GM21528 (cell line): ENCODE results near the gene TCF7L1.
"Not testable (repeated sequence)": the region's sequence is repeated elsewhere in the genome, so short reads cannot be mapped to it uniquely, and the experiment has no call there.

Experiments used
- ATAC-seq: cut with Tn5 transposase; IDR thresholded peaks from one replicate; pipeline ENCODE4 v1.9.1; 2021; ENCODE audit warnings: mild to moderate bottlenecking, moderate library complexity; ENCODE audit not compliant: unreplicated experiment, low FRiP score

The TCF7L1 gene

DNA sequence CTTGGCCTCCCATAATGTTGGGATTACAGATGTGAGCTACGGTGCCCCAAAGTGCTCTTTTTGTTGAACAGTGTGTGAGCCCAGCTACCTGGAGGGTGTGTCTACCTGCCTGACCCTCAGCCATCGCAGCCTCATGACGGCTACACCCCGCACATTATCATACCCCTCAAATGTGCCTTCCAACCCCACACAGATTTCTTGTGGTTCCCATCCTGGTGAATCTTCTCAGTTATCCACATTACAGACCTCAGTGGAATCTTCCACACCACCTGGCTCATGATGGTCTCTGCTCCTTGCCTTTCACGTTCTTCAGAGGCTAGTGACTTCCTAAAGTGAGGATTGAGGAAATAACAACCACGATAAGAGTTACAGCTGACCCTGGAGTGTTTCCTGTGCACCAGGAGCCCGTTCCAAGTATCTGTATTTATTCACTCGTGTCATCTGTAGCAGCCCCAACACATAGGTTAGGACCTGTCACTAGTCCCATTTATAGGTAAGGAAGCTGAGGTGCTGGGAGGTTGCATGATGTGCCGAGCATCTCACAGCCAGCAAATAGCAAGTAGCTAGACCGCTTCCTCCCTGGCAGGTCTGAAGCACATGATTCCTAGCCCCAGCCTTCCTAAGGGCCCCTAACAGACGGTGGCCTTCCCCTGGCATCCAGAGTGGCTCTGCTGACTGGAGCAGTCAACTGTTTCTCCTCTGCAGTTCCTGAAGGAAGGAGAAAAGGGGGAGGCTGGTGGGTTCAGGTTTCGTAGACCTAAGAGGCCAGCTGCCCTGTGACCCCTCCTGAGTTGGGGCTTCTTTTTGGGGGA lies 47.3 kb downstream of the TCF7L1 start:
- no peak for ATAC-seq

DNA sequence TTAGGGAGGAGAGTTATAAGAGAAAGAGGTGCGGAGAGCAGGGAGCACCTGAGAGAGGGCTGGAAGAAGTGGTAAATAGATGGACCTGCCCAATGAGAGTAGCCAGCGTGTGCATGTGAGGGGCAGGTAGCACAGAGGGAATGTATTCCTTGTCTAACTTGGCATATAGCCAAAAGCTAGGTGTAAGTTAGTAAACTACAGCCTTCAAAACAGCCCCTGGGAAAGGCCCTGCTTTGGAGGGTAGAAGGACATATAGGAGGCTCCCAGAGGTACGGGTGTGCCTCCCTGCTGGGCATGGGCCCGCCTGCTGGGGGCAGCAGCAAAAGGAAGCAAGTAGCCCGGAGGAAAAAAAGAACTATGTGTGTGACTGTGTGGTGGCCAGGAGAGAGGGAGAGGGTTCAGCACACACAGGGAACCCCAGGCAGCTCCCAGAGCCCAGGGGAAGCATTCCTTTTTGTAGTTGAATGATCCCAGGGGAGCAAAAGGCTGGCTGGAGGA lies 48.0 kb downstream of the TCF7L1 start:
- no peak for ATAC-seq

DNA sequence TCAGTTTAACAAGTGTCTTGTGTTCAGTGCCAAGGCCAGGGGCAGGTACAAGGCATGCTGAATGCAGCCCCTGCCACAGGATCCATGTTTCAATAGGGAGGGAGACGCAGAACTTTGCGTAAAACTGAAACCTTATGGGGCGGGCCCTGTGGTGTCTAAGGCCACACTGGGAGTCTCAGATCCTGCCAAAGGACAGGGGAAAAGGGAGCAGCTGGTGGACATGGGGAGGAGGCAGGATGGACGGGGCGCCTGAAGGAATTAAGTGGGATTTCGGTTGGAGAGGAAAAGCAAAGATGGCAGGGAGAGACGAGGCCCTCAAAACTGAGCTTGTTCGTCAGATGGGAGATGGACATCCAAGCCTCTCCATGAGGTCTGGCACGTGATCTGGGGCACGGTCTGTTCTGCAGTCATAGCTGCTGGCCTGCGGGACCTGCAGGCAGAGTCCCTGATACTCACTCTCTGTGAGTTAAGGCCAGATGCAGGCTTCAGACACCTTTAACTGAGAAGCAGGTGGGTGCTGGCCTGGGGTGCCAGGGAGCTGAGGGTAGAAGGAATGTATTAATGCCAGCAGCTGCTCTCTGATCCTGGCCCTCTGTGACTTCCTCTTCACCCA lies 48.8 kb downstream of the TCF7L1 start:
- no peak for ATAC-seq

DNA sequence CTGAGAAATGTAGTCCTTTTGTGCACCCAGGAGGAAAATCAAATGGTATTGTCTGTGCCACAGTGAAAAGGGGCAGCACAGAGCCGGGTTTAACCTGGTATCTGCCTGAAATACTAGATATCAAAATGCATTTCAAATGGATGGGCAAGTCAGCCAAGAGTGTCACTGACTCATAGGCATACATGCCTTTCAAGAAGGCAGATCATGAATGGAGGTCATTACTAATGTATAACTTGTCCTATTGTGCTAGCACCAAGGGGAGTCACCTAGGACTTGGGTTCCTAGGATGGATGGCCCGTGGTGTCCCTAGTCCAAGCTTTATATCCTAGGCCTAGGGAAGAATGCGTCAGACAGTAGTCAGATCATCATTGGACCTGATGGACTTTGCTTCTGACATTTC lies 49.9 kb downstream of the TCF7L1 start:
- no peak for ATAC-seq

DNA sequence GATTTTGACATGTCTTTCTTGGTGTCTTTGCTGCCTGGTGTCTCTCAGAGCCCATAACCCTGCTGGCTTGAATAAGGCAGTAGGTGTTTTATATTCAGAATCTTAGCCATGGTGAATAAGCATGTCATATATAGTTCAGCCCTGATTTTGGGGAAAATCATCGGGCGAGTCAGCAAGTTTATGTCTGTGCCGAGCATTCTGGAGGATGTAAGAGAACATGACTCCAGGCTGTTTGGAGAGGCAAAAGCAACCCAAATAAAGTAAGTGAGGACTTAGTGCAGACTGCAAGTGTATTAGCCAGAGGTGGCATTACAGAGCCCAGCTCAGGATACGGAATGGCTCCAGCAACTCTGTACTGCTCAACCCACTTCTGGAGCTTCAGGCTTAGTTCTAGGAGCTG lies 50.3 kb downstream of the TCF7L1 start:
- ATAC-seq, result no peak

DNA sequence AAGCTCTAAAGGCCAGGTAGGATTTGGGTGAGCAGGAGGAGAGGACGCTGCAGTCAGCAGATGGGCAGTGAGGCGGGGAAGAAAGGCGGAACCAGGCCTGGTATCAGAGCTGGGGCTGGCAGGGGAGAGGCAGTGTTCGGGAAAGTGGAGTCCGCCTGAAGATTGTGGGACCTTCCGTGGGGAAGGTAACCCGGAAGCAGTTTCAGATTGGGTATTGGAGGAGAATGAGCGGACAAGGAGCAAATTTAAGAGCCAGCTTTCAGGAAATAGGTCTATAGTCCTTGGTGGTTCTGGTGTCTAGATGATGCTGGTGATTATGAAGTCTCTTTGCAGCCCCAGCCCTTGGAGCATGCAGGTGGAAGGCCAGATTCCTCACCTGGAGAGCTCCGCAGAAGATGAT lies 51.0 kb downstream of the TCF7L1 start:
- no peak for ATAC-seq

DNA sequence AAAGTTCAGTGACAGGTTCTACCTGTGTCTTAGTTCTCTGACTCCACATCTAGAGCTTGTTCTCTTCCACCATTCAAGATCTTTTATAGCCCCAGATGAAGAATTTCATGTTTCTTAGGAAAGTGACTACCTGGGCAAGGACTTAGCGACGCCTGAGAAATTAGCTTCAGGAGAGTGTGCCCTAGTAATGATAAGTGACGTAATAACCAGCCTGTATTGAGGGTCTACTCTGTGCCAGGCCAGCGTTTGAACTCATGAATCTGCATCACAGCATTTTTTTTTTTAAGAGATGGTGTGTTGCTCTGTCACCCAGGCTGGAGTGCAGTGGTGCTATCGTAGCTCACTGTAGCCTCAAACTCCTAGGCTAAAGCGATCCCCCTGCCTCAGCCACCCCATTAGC lies 51.8 kb downstream of the TCF7L1 start:
- no peak for ATAC-seq

DNA sequence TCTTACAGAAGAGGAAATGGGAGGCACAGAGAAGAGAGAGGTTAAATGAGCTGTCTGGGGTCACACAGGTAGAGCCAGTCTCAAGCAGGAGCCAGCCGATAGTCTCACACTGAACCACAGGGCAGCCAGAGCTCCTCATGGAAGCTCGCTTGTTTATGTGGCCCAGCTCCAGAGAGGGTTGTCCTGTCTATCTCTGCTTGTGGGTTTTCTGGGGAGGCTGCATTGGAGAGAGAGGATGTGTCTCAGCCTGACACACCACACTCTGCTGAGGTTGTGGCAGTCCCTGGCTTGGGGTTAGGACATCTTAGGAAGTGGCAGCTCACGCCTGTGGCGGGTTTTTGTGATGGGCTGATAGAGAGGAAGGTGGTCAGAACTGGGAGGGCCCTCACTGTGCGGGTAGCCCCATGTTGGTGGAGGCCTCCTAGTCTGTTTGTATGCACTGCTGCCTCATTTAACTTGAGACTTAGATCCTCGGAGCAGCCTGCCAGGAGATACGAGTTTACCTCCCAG lies 52.3 kb downstream of the TCF7L1 start:
- ATAC-seq, result no peak

DNA sequence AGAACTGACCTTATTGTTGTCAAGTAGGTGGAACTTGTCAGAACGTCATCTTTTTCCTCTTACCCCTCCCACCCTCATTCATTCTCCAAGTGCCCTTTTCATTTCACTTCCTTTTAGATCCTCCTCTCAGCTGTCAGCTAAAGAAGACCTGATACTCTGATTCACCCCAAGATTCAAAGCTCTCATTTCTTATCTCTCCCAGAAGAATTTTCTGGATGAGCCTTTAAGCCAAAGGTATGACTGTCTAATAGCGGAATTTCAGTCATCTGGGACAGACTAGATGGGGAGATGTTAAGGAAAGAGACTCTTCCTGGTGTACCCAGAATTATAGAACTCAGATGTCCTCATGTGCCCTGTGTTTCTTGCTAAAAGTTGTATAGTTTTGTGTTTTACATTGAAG lies 53.9 kb downstream of the TCF7L1 start:
- ATAC-seq, result no peak

DNA sequence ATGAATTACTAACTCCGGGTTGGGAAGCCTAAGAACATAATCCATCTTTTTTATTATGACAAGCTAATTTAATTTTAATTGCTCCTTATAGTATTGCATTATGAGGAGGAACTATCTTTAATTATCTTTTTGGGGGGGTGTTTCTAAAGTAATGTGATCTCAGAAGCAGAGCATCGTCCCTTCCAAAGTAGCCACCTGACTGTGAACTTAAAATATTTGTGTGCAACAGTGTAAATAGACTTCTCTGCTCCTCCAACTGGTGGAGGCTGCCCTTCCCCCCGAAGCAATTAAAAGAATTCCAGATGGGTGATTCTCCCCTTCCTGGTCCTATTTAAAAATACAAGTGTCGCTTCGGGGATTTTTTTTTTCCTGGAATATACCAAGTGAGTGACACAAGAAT lies 55.7 kb downstream of the TCF7L1 start:
- ATAC-seq, result no peak

DNA sequence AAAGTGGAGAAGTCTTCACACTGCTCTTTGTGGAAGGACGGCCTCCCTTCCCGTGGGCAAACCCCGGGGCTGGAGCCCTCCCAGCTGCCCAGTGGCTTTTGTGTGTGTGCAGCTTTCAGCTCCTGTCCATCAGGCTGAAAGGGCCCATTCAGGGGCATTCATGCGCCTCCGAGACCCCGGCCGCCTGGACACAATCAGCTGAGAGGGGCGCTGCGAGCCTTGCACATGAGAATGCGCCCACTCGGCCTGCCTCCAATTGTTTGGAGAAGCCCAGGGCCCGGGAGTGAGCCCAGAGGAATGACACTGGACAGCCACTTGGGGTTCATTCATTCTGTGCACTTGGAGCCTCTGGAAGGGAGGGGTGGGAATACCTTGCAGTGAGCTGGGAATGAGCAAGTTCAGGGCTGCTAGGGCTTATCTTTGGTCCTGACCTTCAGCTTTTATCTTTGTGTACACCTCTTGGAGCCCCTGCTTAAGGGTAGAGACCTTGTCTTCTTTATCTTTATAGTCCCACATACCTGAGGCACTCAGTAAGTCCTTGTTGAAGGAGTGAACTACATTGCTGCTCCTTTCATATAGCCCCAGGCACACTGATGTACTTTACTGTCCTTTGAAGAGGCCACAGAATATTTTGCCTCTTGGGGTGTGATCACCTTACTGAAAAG lies 56.5 kb downstream of the TCF7L1 start:
- no peak for ATAC-seq

DNA sequence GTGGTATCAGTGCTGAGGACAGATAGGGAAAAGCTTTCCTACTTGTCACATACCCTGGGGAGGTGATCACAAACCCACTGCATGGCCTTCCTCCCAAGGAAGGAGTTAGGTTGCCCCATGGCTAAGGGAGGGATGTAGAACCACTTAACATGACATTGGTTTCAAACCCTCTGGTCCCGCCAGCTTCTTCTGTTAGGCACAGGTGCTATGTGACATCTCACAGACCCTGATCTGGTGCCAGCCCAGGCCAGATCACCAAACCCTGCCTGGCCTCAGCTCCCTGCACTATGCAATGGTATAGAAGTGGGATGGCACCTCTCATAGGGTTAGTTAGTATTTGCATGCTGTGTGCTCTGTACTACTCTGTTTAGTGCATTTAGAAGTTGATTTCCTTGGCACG lies 58.0 kb downstream of the TCF7L1 start:
- ATAC-seq, result no peak

DNA sequence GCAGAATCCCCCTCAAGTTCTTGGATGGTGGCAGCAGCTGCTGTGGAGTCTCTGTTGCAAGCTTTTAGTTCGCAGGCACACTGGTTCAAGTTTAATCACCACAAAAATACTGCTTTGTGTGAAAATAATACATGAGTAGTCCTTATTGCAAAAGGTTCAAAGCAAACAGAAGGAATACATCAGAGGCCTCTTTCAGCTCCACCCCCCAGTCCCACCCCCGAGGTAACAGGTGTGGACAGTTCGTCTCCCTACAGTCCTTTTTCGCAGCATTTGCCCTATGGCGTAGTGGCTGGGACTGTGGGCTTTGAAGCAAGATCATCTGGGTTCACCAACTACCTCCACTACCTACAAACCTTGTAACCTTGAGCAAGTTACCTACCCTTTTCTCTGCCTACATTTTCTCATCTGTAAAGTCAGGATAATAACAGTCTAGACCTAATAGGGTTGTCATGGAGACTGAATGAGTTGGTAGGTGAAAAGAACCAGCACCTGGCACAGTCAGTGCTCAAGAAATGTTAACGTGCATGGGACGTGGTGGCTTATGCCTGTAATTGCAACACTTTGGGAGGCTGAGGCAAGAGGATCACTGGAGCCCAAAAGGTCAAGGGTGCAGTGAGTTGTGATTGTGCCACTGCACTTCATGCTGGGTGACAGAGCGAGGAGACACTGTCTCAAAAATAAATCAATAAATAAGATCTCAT lies 61.7 kb downstream of the TCF7L1 start:
- ATAC-seq, result no peak

DNA sequence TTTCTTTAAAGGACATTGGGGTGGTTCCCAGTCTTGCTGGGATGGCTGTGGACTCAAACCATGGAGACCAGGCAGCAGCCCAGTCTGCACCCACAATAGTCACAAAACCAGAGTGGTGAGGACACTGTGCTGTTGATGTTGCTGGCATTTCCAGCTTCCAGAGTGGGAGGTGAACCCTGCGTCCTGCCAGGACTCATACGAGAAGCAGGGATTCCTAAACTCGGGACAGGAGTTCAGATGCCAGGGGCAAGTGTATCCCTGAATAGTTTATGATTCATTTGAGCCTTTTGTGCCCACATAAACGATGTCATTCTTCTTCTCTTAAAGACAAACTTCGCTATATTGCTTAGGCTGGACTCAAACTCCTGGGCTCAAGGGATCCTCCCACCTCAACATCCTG lies 62.8 kb downstream of the TCF7L1 start:
- ATAC-seq, result no peak

DNA sequence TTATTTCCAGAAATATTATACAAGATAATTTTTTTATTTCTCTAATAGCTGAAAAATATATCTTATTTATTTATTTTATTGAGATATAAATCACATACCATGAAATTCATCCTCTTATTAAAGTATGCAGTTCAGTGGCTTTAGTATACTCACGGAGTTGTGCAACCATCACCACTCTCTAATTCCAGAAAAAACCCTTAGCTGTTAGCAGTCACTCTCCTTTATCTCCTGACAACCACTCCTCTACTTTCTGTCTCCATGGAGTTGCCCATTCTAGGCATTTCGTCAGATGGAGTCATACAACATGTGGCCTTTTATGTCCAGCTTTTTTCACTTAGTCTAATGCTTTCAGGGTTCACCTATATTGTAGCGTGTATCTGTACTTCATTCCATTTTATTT lies 66.5 kb downstream of the TCF7L1 start:
- ATAC-seq, result no peak

DNA sequence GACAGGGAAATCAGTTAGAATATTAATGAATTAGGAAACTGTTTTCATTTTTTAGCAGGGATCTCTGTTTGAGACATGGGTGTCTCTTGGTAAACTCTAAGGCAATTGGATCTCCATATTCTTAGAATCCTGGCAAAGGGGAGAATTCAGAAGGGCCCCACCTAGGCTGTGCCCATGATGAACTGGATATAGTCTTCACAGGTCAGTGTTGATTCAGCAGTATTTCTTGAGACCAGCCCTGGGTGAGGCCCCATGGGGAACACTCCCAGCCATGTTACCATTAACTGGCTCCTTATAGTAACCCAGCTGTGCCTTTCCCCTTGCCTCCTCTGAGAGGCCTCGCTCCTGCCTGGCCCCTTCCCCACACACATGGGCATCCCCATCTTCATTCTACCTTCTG lies 76.7 kb downstream of the TCF7L1 start:
- no peak for ATAC-seq

DNA sequence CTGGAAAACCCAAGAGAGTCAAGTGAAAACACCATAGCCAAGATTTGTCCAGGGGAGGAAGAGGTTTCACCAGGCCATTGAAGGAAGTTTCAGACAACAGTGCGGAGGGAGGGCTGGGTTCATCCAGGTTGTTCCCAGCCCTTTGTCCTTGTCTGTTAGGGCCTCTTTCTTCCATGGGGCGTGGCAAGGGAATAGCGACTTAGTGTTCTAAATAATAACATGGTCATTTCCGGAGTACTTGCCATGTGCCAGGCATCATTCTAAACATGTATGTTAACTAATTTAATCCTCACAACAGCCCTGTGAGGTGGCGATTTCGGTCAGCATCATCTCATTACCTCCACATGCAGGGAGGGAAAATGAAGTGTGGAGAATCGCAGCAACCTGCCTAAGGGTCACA lies 77.3 kb downstream of the TCF7L1 start:
- ATAC-seq, result no peak

DNA sequence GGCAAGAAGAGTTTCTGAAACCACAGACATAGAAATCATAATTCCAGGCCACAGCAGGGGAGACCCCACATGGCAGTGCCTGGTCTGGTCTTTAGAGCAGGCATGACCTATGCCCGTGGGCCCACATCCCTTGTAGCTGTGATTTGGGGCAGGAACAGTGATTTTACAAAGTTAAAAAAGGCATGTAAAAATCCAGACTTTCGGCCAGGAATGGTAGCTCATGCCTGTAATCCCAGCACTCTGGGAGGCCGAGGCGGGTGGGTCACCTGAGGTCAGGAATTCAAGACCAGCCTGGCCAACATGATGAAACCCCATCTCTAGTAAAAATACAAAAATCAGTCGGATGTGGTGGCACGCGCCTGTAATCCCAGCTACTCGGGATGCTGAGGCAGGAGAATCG lies 78.4 kb downstream of the TCF7L1 start:
- not testable (repeated sequence) for ATAC-seq

DNA sequence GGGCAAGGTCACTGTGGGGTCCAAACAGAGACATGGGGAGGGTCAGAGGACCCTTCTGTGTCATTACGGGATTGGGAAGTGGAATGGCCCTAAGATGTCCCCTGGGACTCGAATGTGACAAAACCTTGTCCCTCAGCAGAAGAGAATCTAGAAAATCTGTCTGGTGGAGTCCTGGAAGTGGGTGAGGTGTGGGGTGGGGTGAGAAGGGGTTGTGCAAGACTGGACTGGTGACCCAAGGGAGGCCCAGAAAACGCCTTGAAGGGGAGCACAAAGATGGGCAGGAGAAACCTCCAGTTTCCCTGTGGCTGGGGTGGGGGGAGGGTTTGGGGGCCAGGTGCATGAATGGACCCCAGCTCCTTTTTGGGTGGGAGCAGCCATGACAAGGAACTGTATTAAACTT lies 79.6 kb downstream of the TCF7L1 start:
- no peak for ATAC-seq

DNA sequence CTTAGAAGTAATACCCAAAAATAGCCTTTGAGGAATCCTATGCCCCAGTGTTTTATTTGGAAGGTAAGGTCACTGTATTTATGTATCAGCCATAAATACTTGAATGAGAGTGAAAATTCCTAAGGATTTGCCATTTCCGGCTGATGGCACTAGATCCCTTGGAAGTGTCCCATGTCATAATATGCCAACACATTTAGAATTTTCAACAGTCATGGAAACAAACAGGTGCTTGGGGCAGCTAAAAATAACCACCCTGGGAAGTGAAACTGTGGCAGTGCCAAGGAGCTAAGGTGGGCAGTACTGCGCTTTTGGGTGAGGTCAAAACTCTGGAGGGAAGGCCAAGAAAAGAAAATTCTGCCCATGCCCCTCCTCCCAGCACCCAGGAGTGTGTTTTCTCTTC lies 80.2 kb downstream of the TCF7L1 start:
- ATAC-seq, result no peak
